CD1c-positive myeloid dendritic cell (primary cell): ENCODE measurements around the gene BBS4.
"Not testable (repeated sequence)": the region's sequence is repeated elsewhere in the genome, so short reads cannot be mapped to it uniquely, and the experiment has no call there.

Source experiments
- DNase-seq: peaks from one replicate; pipeline ENCODE4 v3.0.0-alpha.2; 2016; ENCODE audit errors: extremely low spot score

BBS4 gene

GRCh38 chr15:72685925-72686794 lies at the start of gene BBS4, which contains the start of gene HIGD2B:
Gene BBS4, plus strand, starts transcription at chr15:72686207. Its CDS starts 21 bp downstream, at chr15:72686228.
Gene HIGD2B, minus strand, starts transcription at chr15:72686182. Its CDS starts 9,808 bp downstream, at chr15:72676374.
- peak; percentile 94 for DNase-seq

- peak; percentile 79 for DNase-seq
Observed at GRCh38 chr15:72636519-72637282, 49.3 kb upstream of the BBS4 start.

GRCh38 chr15:72639759-72640483 lies 46.1 kb upstream of the BBS4 start:
- not testable (repeated sequence) for DNase-seq

- DNase-seq: not testable (repeated sequence)
Observed at GRCh38 chr15:72642271-72642670, 43.7 kb upstream of the BBS4 start.

- DNase-seq: not testable (repeated sequence)
Observed at GRCh38 chr15:72648631-72649253, 37.3 kb upstream of the BBS4 start.

- not testable (repeated sequence) for DNase-seq
Observed at GRCh38 chr15:72654397-72654796, 31.6 kb upstream of the BBS4 start, which contains the start of gene GOLGA6B. Gene GOLGA6B, plus strand, starts transcription at chr15:72654697. Its CDS starts 41 bp downstream, at chr15:72654738.

- not testable (repeated sequence) for DNase-seq
Observed at GRCh38 chr15:72656014-72656413, 30.0 kb upstream of the BBS4 start.

GRCh38 chr15:72661081-72661480 lies 24.9 kb upstream of the BBS4 start:
- DNase-seq: not testable (repeated sequence)

GRCh38 chr15:72663931-72664330 lies 22.1 kb upstream of the BBS4 start:
- not testable (repeated sequence) for DNase-seq

GRCh38 chr15:72665706-72666105 lies 20.3 kb upstream of the BBS4 start:
- not testable (repeated sequence) for DNase-seq

GRCh38 chr15:72669803-72670202 lies 16.2 kb upstream of the BBS4 start:
- not testable (repeated sequence) for DNase-seq

- peak; percentile 74 for DNase-seq
Observed at GRCh38 chr15:72670656-72671352, 15.2 kb upstream of the BBS4 start.

GRCh38 chr15:72671525-72671924 lies 14.5 kb upstream of the BBS4 start:
- DNase-seq: no peak

GRCh38 chr15:72676838-72677237 lies 9.2 kb upstream of the BBS4 start:
- no peak for DNase-seq

GRCh38 chr15:72680931-72681330 lies 5.1 kb upstream of the BBS4 start:
- DNase-seq: peak; percentile 26

- DNase-seq: no peak
Observed at GRCh38 chr15:72682772-72683171, 3.2 kb upstream of the BBS4 start.

GRCh38 chr15:72685301-72685924 lies 594 bp upstream of the BBS4 start:
- DNase-seq: peak; percentile 2

- DNase-seq: no peak
Observed at GRCh38 chr15:72688697-72689096, 2.7 kb downstream of the BBS4 start.

- no peak for DNase-seq
Observed at GRCh38 chr15:72690938-72691337, 4.9 kb downstream of the BBS4 start.

- no peak for DNase-seq
Observed at GRCh38 chr15:72698938-72699337, 12.9 kb downstream of the BBS4 start.
